C4-2B (cell line): ENCODE measurements around the gene RNF213.

Experiments
- CTCF ChIP-seq: fragments of 450-650 bp; conservative IDR thresholded peaks from 2 replicates; pipeline ENCODE4 v1.5.1; 2017; ENCODE audit warnings: mild to moderate bottlenecking
- ZFX ChIP-seq: fragments of 450-650 bp; IDR thresholded peaks from 2 replicates; pipeline ENCODE4 v1.6.1; 2017

GRCh38 chr17:80347536-80347935 lies 86.9 kb downstream of the RNF213 start:
- TF ChIP-seq CTCF (no peak), ZFX (no peak)
